ENCODE results near the gene NFATC2. TPM values are rescaled to one million over a fixed set of nuclear protein-coding genes. Genes with fewer than 3 reads are reported as not detected.
"Not testable (repeated sequence)": the region's sequence is repeated elsewhere in the genome, so short reads cannot be mapped to it uniquely, and the experiment has no call there.

NFATC2 gene
- total RNA-seq, 1 experiment from 2014 or later, result 0.06 TPM

- DNase-seq (ENCODE audit: low read depth), result not testable (repeated sequence)
Observed at GRCh38 chr20:51568533-51568932, 26.0 kb upstream of the NFATC2 start.

- no peak for DNase-seq (ENCODE audit: low read depth)
Observed at GRCh38 chr20:51567622-51568021, 25.1 kb upstream of the NFATC2 start.

- DNase-seq (ENCODE audit: low read depth), result no peak
Observed at GRCh38 chr20:51566594-51566993, 24.1 kb upstream of the NFATC2 start.

- peak; percentile 29 for DNase-seq (ENCODE audit: low read depth)
Observed at GRCh38 chr20:51565298-51566144, 23.0 kb upstream of the NFATC2 start.

GRCh38 chr20:51563486-51564332 is 21.2 kb upstream of the NFATC2 start:
- peak; percentile 79 for DNase-seq (ENCODE audit: low read depth)

GRCh38 chr20:51563174-51563485 is 20.6 kb upstream of the NFATC2 start:
- no peak for DNase-seq (ENCODE audit: low read depth)

GRCh38 chr20:51562332-51563173 is 20.0 kb upstream of the NFATC2 start:
- peak; percentile 85 for DNase-seq (ENCODE audit: low read depth)

- DNase-seq (ENCODE audit: low read depth), result no peak
Observed at GRCh38 chr20:51562027-51562331, 19.5 kb upstream of the NFATC2 start.

GRCh38 chr20:51560550-51561307 is 18.2 kb upstream of the NFATC2 start:
- DNase-seq (ENCODE audit: low read depth), result no peak

- no peak for DNase-seq (ENCODE audit: low read depth)
Observed at GRCh38 chr20:51560042-51560441, 17.5 kb upstream of the NFATC2 start.

- peak; percentile 68 for DNase-seq (ENCODE audit: low read depth)
Observed at GRCh38 chr20:51554538-51555165, 12.1 kb upstream of the NFATC2 start.

- DNase-seq (ENCODE audit: low read depth), result no peak
Observed at GRCh38 chr20:51553897-51554486, 11.5 kb upstream of the NFATC2 start.

GRCh38 chr20:51551186-51551585 is 8.7 kb upstream of the NFATC2 start:
- no peak for DNase-seq (ENCODE audit: low read depth)

GRCh38 chr20:51549474-51549873 is 7.0 kb upstream of the NFATC2 start:
- DNase-seq (ENCODE audit: low read depth), result no peak

GRCh38 chr20:51547951-51548350 is 5.4 kb upstream of the NFATC2 start:
- no peak for DNase-seq (ENCODE audit: low read depth)

- DNase-seq (ENCODE audit: low read depth), result no peak
Observed at GRCh38 chr20:51545515-51545914, 3.0 kb upstream of the NFATC2 start.

GRCh38 chr20:51543422-51543788 is 886 bp upstream of the NFATC2 start:
- no peak for DNase-seq (ENCODE audit: low read depth)

- DNase-seq (ENCODE audit: low read depth), result no peak
Observed at GRCh38 chr20:51542033-51542570, 417 bp downstream of the NFATC2 start.

GRCh38 chr20:51541189-51542032 is 1.1 kb downstream of the NFATC2 start:
- no peak for DNase-seq (ENCODE audit: low read depth)
